ENCODE data around the gene FBP2. TPM values are rescaled to one million over a fixed set of nuclear protein-coding genes. Genes with fewer than 3 reads are reported as not detected.
"Not testable (repeated sequence)": the region's sequence is repeated elsewhere in the genome, so short reads cannot be mapped to it uniquely, and the experiment has no call there.

Gene FBP2
- total and polyA plus RNA-seq, 2 donors (not counting 1 experiment from before 2014, with no cell fraction given), result not detected

- Histone ChIP-seq H3K27ac (ENCODE audit: low read length in 2 of 2) (no peak overlapping the region), H4K20me1 (ENCODE audit: control insufficient read depth, insufficient read depth, low read length, poor library complexity, severe bottlenecking) (no peaks in the 10 kb centered on the region), H3K79me2 (ENCODE audit: control insufficient read depth, insufficient read depth, low read length) (no peaks in the 10 kb centered on the region), H2AFZ (ENCODE audit: insufficient read depth, low read depth, low read length, poor library complexity, severe bottlenecking) (no peak overlapping the region), H3K4me3 (ENCODE audit: control extremely low read depth in 1 of 5, extremely low read depth in 1 of 5, insufficient read depth in 1 of 5, low read depth in 2 of 5, low read length in 4 of 5) (no peak overlapping the region), H3K4me1 (ENCODE audit: control insufficient read depth in 2 of 2, insufficient read depth in 2 of 2, low read length in 2 of 2) (peaks cover 0 to 4% of the 10 kb centered on the region in 2 donors), H3K9me3 (ENCODE audit: control extremely low read depth in 1 of 3, control insufficient read depth in 2 of 3, insufficient read depth in 1 of 3, low read length in 2 of 3) (no peaks in the 10 kb centered on the region), H3K27me3 (replicated peaks in 1 of 4; ENCODE audit: control extremely low read depth in 1 of 4, control insufficient read depth in 3 of 4, insufficient read depth in 4 of 4, low read length in 3 of 4) (no peaks in the 10 kb centered on the region), H3K36me3 (replicated peaks in 1 of 2; ENCODE audit: control extremely low read depth in 1 of 2, control insufficient read depth in 1 of 2, extremely low read depth in 1 of 2, insufficient read depth in 2 of 2, low read length in 1 of 2) (no peaks in the 10 kb centered on the region), H3K9ac (ENCODE audit: low read length) (no peak overlapping the region), H3K4me2 (replicated peaks; ENCODE audit: low read depth, low read length, poor library complexity, severe bottlenecking) (no peak overlapping the region)
- ATAC-seq (ENCODE audit: low read depth) (no peak), DNase-seq (no peak)
- peaks cover 14% of the 10 kb centered on the region for H3K27me3 Mint-ChIP-seq
- no peaks in the 10 kb centered on the region for H3K9me3 Mint-ChIP-seq (ENCODE audit: insufficient read depth)
- ChIA-PET CTCF (no interaction called here), POLR2A (no interaction called here)
- 96% methylated on average over 5 of the region's 7 CpGs for WGBS (ENCODE audit: insufficient coverage)
- no peak overlapping the region for H3K4me3 Mint-ChIP-seq
- intact Hi-C loops (cut with micrococcal nuclease), result no loop called here
- H3K4me1 Mint-ChIP-seq, result peaks cover 5% of the 10 kb centered on the region
- H3K27ac Mint-ChIP-seq, result no peak overlapping the region
- no peak for TF ChIP-seq CTCF (IDR thresholded peaks at IDR 0.05)
- no peak for TF ChIP-seq EZH2 (IDR thresholded peaks at IDR 0.05; ENCODE audit: borderline replicate concordance, insufficient read depth, low read depth, low read length, poor library complexity, severe bottlenecking)
These were observed 5.5 kb upstream of the FBP2 start for GRCh38 chr9:94599102-94599501.

GRCh38 chr9:94592683-94593082, 941 bp downstream of the FBP2 start:
- H3K9me3 Mint-ChIP-seq (ENCODE audit: insufficient read depth); CTCF ChIA-PET; ATAC-seq (ENCODE audit: low read depth); H3K36me3 ChIP-seq (replicated peaks in 1 of 2; ENCODE audit: control extremely low read depth in 1 of 2, control insufficient read depth in 1 of 2, extremely low read depth in 1 of 2, insufficient read depth in 2 of 2, low read length in 1 of 2); H3K4me2 ChIP-seq (replicated peaks; ENCODE audit: low read depth, low read length, poor library complexity, severe bottlenecking); POLR2A ChIA-PET; H3K4me1 ChIP-seq (ENCODE audit: control insufficient read depth in 2 of 2, insufficient read depth in 2 of 2, low read length in 2 of 2); H3K27ac Mint-ChIP-seq; H3K79me2 ChIP-seq (ENCODE audit: control insufficient read depth, insufficient read depth, low read length); H3K4me3 ChIP-seq (ENCODE audit: control extremely low read depth in 1 of 5, extremely low read depth in 1 of 5, insufficient read depth in 1 of 5, low read depth in 2 of 5, low read length in 4 of 5); H3K9me3 ChIP-seq (ENCODE audit: control extremely low read depth in 1 of 3, control insufficient read depth in 2 of 3, insufficient read depth in 1 of 3, low read length in 2 of 3); H4K20me1 ChIP-seq (ENCODE audit: control insufficient read depth, insufficient read depth, low read length, poor library complexity, severe bottlenecking); H3K4me1 Mint-ChIP-seq; DNase-seq; H3K9ac ChIP-seq (ENCODE audit: low read length); intact Hi-C loops (cut with micrococcal nuclease); H3K4me3 Mint-ChIP-seq; H3K27me3 ChIP-seq (replicated peaks in 1 of 4; ENCODE audit: control extremely low read depth in 1 of 4, control insufficient read depth in 3 of 4, insufficient read depth in 4 of 4, low read length in 3 of 4); H3K27ac ChIP-seq (ENCODE audit: low read length in 2 of 2); H2AFZ ChIP-seq (ENCODE audit: insufficient read depth, low read depth, low read length, poor library complexity, severe bottlenecking): not testable (repeated sequence)
- WGBS (ENCODE audit: insufficient coverage), result 95% methylated on average over 6 of the region's 7 CpGs
- peaks cover 28% of the 10 kb centered on the region for H3K27me3 Mint-ChIP-seq

Data from B cell (primary cell).